K562 (cell line): Measurements from ENCODE around the gene CADPS2. TPM values are rescaled to one million over a fixed set of nuclear protein-coding genes. Genes with fewer than 3 reads are reported as not detected.

Experiments used
- ATAC-seq: fragments of 200-7000 bp; cut with Tn5 transposase; 3 replicates; pipeline ENCODE4 v1.9.1; 2020; ENCODE audit warnings: moderate library complexity
- BruUV-seq: library from RNA; stranded (reverse); fragments of 400-500 nt; replicated peaks from 2 replicates; lab custom pipeline; 2021; lab: Mats Ljungman, UMichigan
- CTCF ChIA-PET: fragments of 300-600 bp; formaldehyde crosslinking; extraction: SDS; loops from one replicate; lab custom pipeline; 2021; ENCODE audit warnings: low intra/inter-chr PET ratio; lab: Yijun Ruan, JAX
- POLR2A ChIA-PET: fragments of 300-600, 350-650 bp; sonication (Branson Sonifier 250); formaldehyde crosslinking; extraction: SDS; loops from one replicate; lab custom pipeline; 2021; ENCODE audit warnings: antibody characterized with exemption, inconsistent platforms; lab: Yijun Ruan, JAX
- DNase-seq, 4 experiments: peaks; one replicate each; pipeline versions ENCODE4 v3.0.0 to v3.0.0-alpha.2; 2011 to 2018; ENCODE audit warnings: low spot score in 3 of 4, mixed read lengths in 3 of 4; ENCODE audit errors: extremely low read depth in 1 of 4
- FAIRE-seq: peaks from 2 replicates; lab custom pipeline; 2011; peaks lifted over from hg19 to GRCh38; lab: Jason Lieb, UNC
- H2AFZ ChIP-seq: 2 replicates; pipeline ENCODE4 v1.6.0; 2011; ENCODE audit warnings: low read depth, low read length, control low read depth, inconsistent platforms
- H3K27ac ChIP-seq: fragments of 200-600 bp; 3 replicates; pipeline ENCODE4 v1.8.0; 2011; ENCODE audit warnings: low read depth, mild to moderate bottlenecking, control low read depth, inconsistent platforms, low read length, moderate library complexity, mixed read lengths; ENCODE audit errors: extremely low read depth
- H3K27me3 ChIP-seq, 2 experiments: fragments of 300-600 bp in 1 of 2; 2 replicates in 1 of 2; 3 replicates in 1 of 2; pipeline versions ENCODE4 v1.6.0 to v1.8.0; 2011; ENCODE audit warnings: inconsistent platforms in 2 of 2, low read length in 2 of 2, mild to moderate bottlenecking in 1 of 2, mixed read lengths in 1 of 2, moderate library complexity in 1 of 2; ENCODE audit not compliant: control insufficient read depth in 2 of 2, insufficient read depth in 2 of 2
- H3K36me3 ChIP-seq: fragments of 300-600 bp; 3 replicates; pipeline ENCODE4 v1.8.0; 2011; ENCODE audit warnings: mild to moderate bottlenecking, low read length, inconsistent platforms; ENCODE audit not compliant: control insufficient read depth, insufficient read depth
- H3K4me1 ChIP-seq, 2 experiments: fragments of 200-600 bp in 1 of 2; replicated peaks in 1 of 2; 2 replicates in 1 of 2; 3 replicates in 1 of 2; pipeline versions ENCODE4 v1.5.1 to v1.8.0; 2011; ENCODE audit warnings: inconsistent platforms in 2 of 2, low read length in 2 of 2, mild to moderate bottlenecking in 1 of 2, mixed read lengths in 1 of 2, moderate library complexity in 1 of 2; ENCODE audit not compliant: control insufficient read depth in 2 of 2, insufficient read depth in 2 of 2
- H3K4me2 ChIP-seq: 2 replicates; pipeline ENCODE4 v1.6.1; 2011; ENCODE audit warnings: low read length, control low read depth, inconsistent platforms, mixed read lengths; ENCODE audit not compliant: insufficient read depth
- H3K4me3 ChIP-seq: fragments of 200-600 bp; sonication (generic), shearing (Covaris generic); 2 replicates; pipeline ENCODE4 v1.5.1; 2016; ENCODE audit warnings: control low read depth, inconsistent platforms
- H3K79me2 ChIP-seq: fragments of 200-600 bp; 3 replicates; pipeline ENCODE4 v1.8.0; 2011; ENCODE audit warnings: low read length, inconsistent platforms; ENCODE audit not compliant: control insufficient read depth, insufficient read depth
- H3K9ac ChIP-seq, 2 experiments: 2 replicates each; pipeline versions ENCODE4 v1.6.0 to v1.6.1; 2011; ENCODE audit warnings: low read depth in 2 of 2, low read length in 2 of 2, control low read depth in 1 of 2, inconsistent platforms in 1 of 2, mild to moderate bottlenecking in 1 of 2, mixed read lengths in 1 of 2; ENCODE audit not compliant: insufficient read depth in 1 of 2
- H3K9me1 ChIP-seq: one replicate; pipeline ENCODE4 v1.6.0; 2011; ENCODE audit warnings: inconsistent platforms, mild to moderate bottlenecking, low read length, moderate library complexity; ENCODE audit not compliant: control insufficient read depth, insufficient read depth
- H3K9me3 ChIP-seq: replicated peaks from 2 replicates; pipeline ENCODE4 v1.5.1; 2011; ENCODE audit warnings: low read depth, low read length, inconsistent platforms; ENCODE audit not compliant: control insufficient read depth, insufficient read depth
- H4K20me1 ChIP-seq: replicated peaks from 2 replicates; pipeline ENCODE4 v1.6.1; 2011; ENCODE audit warnings: low read length, inconsistent platforms, mixed read lengths; ENCODE audit not compliant: control insufficient read depth, insufficient read depth
- MCM2 ChIP-seq: fragments of 450-650 bp; IDR thresholded peaks from 2 replicates; pipeline ENCODE4 v1.6.1; 2017; ENCODE audit warnings: low read depth, mild to moderate bottlenecking
- MTF1 ChIP-seq: fragments of 250-450 bp; sonication (Bioruptor Pico); IDR thresholded peaks from 2 replicates; pipeline ENCODE4 v1.9.0; 2021; ENCODE audit warnings: moderate library complexity, mild to moderate bottlenecking, inconsistent platforms, borderline replicate concordance
- SMAD1 ChIP-seq: fragments of 150-350 bp; IDR thresholded peaks from 2 replicates; pipeline ENCODE4 v1.6.1; 2014; ENCODE audit warnings: low read length, low read depth; ENCODE audit not compliant: partially characterized antibody
- ZNF121 ChIP-seq: sonication (generic); formaldehyde crosslinking; conservative IDR thresholded peaks from 2 replicates; pipeline ENCODE4 v1.8.0; 2022; ENCODE audit warnings: missing genetic modification reagents
- ZNF512 ChIP-seq: IDR thresholded peaks from 2 replicates; pipeline ENCODE4 v1.6.1; 2016; ENCODE audit warnings: missing genetic modification characterization, missing compliant biosample characterization
- ZNF766 ChIP-seq: fragments of 200-800 bp; sonication (Bioruptor generic); conservative IDR thresholded peaks from 2 replicates; pipeline ENCODE4 v1.6.1; 2016; ENCODE audit warnings: missing genetic modification characterization, missing compliant biosample characterization
- WGBS: fragments of 100-300 bp; shearing (Covaris generic); methylation state at CpG from one replicate; pipeline ENCODE4 v1.1.6; 2016; ENCODE audit warnings: low coverage, mixed read lengths; ENCODE audit not compliant: insufficient coverage; ENCODE audit errors: missing lambda C conversion rate; 5-methylcytosine and 5-hydroxymethylcytosine counted together
- in situ Hi-C: fragments of 300-500 bp; cut with MboI; formaldehyde crosslinking; loops from 4 replicates; pipeline ENCODE4 v1.15.0; 2018; ENCODE audit warnings: inconsistent platforms, mixed read lengths
- intact Hi-C: fragments of 100-400 bp; cut with micrococcal nuclease; formaldehyde crosslinking; loops from 2 replicates; pipeline ENCODE4 v1.14.2; 2022
- polyA plus RNA-seq, 8 experiments: library from polyadenylated mRNA; depleted of rRNA in 4 of 8; stranded (reverse) in 5 of 8; unstranded in 3 of 8; fragments of >200 nt; fragmentation: Nextera tagmentation in 2 of 8; fragmentation: Illumina TruSeq in 1 of 8; extraction: Ambion mirVana in 2 of 8; extraction: Trizol in 1 of 8; gene quantifications; 2 replicates each; pipeline versions ENCODE4 v1.2.1 to v1.2.3, GENCODE V29; 2011 to 2014; ENCODE audit warnings: inconsistent platforms in 1 of 8, missing spikeins in 1 of 8
- total RNA-seq, 7 experiments: library from RNA; depleted of rRNA in 6 of 7; stranded (reverse); fragments of >200 nt in 6 of 7; fragmentation: Illumina TruSeq in 2 of 7; extraction: Trizol in 2 of 7; gene quantifications; 2 replicates each; pipeline versions ENCODE4 v1.2.1 to v1.2.3, GENCODE V29; 2011 to 2021; ENCODE audit warnings: low replicate concordance in 1 of 7
- TF ChIP-seq, protein P1 (sequence below): fragments of 450-650 bp; formaldehyde crosslinking; IDR thresholded peaks from 2 replicates; pipeline ENCODE4 v1.4.0; 2020; ENCODE audit warnings: mild to moderate bottlenecking
- TF ChIP-seq, protein P2 (sequence below), 2 experiments: fragments of 450-650 bp; IDR thresholded peaks; 2 replicates each; pipeline ENCODE4 v1.6.1; 2016; ENCODE audit warnings: mild to moderate bottlenecking in 2 of 2, borderline replicate concordance in 1 of 2, low read depth in 1 of 2, moderate library complexity in 1 of 2
- TF ChIP-seq, protein P3 (sequence below): fragments of 250-450 bp; sonication (Bioruptor Pico); IDR thresholded peaks from 2 replicates; pipeline ENCODE4 v1.5.0; 2022; ENCODE audit warnings: mild to moderate bottlenecking

Gene CADPS2
- total and polyA plus RNA-seq, 9 of the 15 experiments (the other 6 are each of a cell fraction or from before 2014, with no cell fraction given): 0.03 to 0.14 (median 0.04) TPM; not detected in 1

GRCh38 chr7:122429926-122430325 lies 456.3 kb downstream of the CADPS2 start:
- ATAC-seq: no peak
- Histone ChIP-seq H3K9me1 (no peaks in the 10 kb centered on the region), H2AFZ (no peak overlapping the region), H3K9ac (no peak overlapping the region), H3K36me3 (no peaks in the 10 kb centered on the region), H4K20me1 (no peaks in the 10 kb centered on the region), H3K27me3 (no peaks in the 10 kb centered on the region), H3K4me2 (no peak overlapping the region), H3K27ac (no peak overlapping the region), H3K79me2 (no peaks in the 10 kb centered on the region), H3K4me3 (no peak overlapping the region), H3K9me3 (no peaks in the 10 kb centered on the region; the same call in 1 of the 2 replicates), H3K4me1 (no peaks in the 10 kb centered on the region)
- no peak for FAIRE-seq
- in situ Hi-C loops: no loop called here
- ChIA-PET CTCF (no interaction called here), POLR2A (no interaction called here)
- no TSS peak for BruUV-seq
- intact Hi-C loops: no loop called here
- WGBS: 0% methylated on average over 2 of the region's 2 CpGs
- DNase-seq: no peak
- TF ChIP-seq, protein P1, sequence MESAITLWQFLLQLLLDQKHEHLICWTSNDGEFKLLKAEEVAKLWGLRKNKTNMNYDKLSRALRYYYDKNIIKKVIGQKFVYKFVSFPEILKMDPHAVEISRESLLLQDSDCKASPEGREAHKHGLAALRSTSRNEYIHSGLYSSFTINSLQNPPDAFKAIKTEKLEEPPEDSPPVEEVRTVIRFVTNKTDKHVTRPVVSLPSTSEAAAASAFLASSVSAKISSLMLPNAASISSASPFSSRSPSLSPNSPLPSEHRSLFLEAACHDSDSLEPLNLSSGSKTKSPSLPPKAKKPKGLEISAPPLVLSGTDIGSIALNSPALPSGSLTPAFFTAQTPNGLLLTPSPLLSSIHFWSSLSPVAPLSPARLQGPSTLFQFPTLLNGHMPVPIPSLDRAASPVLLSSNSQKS (CRISPR knock-in tag): no peak
- TF ChIP-seq ZNF766 (CRISPR knock-in tag) (no peak), ZNF512 (tag) (no peak), ZNF121 (no peak), SMAD1 (no peak), MCM2 (no peak), MTF1 (no peak)
- TF ChIP-seq, protein P2, sequence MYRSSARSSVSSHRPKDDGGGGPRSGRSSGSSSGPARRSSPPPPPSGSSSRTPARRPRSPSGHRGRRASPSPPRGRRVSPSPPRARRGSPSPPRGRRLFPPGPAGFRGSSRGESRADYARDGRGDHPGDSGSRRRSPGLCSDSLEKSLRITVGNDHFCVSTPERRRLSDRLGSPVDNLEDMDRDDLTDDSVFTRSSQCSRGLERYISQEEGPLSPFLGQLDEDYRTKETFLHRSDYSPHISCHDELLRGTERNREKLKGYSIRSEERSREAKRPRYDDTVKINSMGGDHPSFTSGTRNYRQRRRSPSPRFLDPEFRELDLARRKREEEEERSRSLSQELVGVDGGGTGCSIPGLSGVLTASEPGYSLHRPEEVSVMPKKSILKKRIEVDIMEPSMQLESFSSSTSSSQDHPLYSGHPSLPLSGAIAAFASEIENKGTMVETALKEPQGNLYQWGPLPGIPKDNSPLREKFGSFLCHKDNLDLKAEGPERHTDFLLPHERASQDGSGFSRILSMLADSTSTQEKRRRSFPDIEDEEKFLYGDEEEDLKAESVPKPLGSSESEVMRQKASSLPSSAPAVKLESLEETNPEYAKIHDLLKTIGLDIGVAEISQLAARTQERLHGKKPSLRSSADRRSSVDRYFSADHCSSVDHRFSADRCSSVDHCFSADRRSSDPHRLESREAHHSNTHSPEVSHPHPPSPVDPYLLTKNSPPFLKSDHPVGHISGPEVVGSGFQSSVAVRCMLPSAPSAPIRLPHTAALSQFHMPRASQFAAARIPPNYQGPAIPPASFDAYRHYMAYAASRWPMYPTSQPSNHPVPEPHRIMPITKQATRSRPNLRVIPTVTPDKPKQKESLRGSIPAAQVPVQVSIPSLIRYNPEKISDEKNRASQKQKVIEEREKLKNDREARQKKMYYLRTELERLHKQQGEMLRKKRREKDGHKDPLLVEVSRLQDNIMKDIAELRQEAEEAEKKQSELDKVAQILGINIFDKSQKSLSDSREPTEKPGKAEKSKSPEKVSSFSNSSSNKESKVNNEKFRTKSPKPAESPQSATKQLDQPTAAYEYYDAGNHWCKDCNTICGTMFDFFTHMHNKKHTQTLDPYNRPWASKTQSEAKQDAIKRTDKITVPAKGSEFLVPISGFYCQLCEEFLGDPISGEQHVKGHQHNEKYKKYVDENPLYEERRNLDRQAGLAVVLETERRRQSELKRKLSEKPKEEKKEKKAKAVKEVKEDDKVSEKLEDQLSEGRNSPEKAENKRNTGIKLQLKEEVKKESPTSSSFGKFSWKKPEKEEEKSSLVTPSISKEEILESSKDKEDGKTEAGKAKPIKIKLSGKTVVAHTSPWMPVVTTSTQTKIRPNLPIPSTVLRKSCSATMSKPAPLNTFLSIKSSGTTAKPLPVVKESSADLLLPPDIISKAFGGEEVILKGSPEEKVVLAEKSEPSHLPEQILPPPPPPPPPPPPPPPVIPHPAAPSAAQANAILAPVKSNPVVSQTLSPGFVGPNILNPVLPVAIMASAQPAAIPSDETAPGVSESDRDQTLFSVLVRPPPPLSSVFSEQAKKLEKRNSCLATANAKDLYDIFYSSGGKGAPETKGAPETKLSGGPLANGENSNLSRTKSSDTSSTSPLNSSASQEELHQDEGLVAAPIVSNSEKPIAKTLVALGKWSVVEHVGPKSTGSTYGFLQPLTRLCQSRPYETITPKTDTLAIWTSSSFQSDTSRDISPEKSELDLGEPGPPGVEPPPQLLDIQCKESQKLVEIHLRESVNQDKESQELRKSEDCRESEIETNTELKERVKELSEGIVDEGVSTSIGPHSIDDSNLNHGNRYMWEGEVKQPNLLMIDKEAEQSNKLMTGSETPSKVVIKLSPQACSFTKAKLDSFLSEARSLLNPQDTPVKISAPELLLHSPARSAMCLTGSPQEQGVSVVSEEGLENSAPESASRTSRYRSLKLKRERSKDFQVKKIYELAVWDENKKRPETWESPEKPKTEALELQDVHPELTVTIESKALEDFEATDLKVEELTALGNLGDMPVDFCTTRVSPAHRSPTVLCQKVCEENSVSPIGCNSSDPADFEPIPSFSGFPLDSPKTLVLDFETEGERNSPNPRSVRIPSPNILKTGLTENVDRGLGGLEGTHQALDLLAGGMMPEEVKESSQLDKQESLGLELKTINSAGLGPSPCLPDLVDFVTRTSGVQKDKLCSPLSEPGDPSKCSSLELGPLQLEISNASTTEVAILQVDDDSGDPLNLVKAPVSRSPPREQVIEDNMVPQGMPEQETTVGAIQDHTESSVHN (IDR thresholded peaks at IDR 0.05; ENCODE audit: borderline replicate concordance in 1 of 2, low read depth in 1 of 2): no peak
- TF ChIP-seq, protein P3, sequence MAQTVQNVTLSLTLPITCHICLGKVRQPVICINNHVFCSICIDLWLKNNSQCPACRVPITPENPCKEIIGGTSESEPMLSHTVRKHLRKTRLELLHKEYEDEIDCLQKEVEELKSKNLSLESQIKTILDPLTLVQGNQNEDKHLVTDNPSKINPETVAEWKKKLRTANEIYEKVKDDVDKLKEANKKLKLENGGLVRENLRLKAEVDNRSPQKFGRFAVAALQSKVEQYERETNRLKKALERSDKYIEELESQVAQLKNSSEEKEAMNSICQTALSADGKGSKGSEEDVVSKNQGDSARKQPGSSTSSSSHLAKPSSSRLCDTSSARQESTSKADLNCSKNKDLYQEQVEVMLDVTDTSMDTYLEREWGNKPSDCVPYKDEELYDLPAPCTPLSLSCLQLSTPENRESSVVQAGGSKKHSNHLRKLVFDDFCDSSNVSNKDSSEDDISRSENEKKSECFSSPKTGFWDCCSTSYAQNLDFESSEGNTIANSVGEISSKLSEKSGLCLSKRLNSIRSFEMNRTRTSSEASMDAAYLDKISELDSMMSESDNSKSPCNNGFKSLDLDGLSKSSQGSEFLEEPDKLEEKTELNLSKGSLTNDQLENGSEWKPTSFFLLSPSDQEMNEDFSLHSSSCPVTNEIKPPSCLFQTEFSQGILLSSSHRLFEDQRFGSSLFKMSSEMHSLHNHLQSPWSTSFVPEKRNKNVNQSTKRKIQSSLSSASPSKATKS (CRISPR knock-in tag): no peak
